Measurements from ENCODE around the gene ARSG. TPM values are rescaled to one million over a fixed set of nuclear protein-coding genes. Genes with fewer than 3 reads are reported as not detected.

The ARSG gene
- total and polyA plus RNA-seq, 2 of the 13 experiments (the other 11 are each of a cell fraction or from before 2014, with no cell fraction given) = 3.7 to 15.2 TPM

DNA sequence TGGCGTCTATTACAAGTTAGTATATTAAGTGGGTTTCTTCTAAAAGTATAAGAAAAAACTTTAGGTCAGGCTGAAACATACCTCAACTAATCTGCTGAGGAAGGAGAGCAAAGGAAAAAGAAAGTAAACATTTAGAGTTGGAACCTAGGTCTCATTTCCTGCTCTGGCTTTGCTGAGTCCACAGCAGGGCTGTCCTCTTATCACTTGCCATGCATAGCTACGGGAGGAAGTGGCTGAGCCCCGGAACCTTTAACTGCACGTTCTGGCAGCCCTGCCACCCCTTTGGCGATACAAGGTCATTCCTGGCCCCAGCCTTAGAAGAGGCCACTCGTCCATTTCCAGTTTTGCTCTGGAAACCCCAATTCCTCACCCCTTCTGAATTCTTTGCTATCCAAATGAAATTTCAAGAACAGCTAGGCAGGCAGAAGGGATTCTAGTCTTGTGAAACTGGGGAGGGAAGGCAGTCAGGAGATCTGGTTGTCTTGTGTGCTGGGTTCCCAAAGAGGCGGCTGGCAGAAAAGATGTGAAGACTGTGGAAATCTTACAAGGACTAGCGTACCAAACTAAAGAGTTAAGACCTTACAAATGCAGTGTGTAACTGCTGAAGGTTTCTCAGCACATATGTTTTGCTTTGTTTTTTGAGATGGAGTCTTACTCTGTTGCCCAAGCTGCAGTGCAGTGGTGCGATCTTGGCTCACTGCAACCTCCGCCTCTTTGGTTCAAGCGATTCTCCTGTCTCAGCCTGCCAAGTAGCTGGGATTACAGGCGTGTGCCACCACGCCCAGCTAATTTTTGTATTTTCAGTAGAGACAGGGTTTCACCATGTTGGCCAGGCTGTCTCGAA, 146.9 kb downstream of the ARSG start (continued):
- TF ChIP-seq, protein P1, sequence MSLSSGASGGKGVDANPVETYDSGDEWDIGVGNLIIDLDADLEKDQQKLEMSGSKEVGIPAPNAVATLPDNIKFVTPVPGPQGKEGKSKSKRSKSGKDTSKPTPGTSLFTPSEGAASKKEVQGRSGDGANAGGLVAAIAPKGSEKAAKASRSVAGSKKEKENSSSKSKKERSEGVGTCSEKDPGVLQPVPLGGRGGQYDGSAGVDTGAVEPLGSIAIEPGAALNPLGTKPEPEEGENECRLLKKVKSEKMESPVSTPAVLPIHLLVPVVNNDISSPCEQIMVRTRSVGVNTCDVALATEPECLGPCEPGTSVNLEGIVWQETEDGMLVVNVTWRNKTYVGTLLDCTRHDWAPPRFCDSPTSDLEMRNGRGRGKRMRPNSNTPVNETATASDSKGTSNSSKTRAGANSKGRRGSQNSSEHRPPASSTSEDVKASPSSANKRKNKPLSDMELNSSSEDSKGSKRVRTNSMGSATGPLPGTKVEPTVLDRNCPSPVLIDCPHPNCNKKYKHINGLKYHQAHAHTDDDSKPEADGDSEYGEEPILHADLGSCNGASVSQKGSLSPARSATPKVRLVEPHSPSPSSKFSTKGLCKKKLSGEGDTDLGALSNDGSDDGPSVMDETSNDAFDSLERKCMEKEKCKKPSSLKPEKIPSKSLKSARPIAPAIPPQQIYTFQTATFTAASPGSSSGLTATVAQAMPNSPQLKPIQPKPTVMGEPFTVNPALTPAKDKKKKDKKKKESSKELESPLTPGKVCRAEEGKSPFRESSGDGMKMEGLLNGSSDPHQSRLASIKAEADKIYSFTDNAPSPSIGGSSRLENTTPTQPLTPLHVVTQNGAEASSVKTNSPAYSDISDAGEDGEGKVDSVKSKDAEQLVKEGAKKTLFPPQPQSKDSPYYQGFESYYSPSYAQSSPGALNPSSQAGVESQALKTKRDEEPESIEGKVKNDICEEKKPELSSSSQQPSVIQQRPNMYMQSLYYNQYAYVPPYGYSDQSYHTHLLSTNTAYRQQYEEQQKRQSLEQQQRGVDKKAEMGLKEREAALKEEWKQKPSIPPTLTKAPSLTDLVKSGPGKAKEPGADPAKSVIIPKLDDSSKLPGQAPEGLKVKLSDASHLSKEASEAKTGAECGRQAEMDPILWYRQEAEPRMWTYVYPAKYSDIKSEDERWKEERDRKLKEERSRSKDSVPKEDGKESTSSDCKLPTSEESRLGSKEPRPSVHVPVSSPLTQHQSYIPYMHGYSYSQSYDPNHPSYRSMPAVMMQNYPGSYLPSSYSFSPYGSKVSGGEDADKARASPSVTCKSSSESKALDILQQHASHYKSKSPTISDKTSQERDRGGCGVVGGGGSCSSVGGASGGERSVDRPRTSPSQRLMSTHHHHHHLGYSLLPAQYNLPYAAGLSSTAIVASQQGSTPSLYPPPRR (CRISPR knock-in tag; IDR thresholded peaks at IDR 0.05; ENCODE audit: borderline replicate concordance) = peak; percentile 55; the same call in 1 of the 2 replicates
- TF ChIP-seq, protein P2, sequence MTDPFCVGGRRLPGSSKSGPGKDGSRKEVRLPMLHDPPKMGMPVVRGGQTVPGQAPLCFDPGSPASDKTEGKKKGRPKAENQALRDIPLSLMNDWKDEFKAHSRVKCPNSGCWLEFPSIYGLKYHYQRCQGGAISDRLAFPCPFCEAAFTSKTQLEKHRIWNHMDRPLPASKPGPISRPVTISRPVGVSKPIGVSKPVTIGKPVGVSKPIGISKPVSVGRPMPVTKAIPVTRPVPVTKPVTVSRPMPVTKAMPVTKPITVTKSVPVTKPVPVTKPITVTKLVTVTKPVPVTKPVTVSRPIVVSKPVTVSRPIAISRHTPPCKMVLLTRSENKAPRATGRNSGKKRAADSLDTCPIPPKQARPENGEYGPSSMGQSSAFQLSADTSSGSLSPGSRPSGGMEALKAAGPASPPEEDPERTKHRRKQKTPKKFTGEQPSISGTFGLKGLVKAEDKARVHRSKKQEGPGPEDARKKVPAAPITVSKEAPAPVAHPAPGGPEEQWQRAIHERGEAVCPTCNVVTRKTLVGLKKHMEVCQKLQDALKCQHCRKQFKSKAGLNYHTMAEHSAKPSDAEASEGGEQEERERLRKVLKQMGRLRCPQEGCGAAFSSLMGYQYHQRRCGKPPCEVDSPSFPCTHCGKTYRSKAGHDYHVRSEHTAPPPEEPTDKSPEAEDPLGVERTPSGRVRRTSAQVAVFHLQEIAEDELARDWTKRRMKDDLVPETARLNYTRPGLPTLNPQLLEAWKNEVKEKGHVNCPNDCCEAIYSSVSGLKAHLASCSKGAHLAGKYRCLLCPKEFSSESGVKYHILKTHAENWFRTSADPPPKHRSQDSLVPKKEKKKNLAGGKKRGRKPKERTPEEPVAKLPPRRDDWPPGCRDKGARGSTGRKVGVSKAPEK (CRISPR knock-in tag; IDR thresholded peaks at IDR 0.05; ENCODE audit: borderline replicate concordance) = no peak
- TF ChIP-seq NCOA5 (CRISPR knock-in tag; IDR thresholded peaks at IDR 0.05) (no peak), ZNF34 (CRISPR knock-in tag; IDR thresholded peaks at IDR 0.05; ENCODE audit: borderline replicate concordance) (no peak), ZNF260 (CRISPR knock-in tag; IDR thresholded peaks at IDR 0.05; ENCODE audit: borderline replicate concordance, low read depth) (no peak), YEATS2 (CRISPR knock-in tag; IDR thresholded peaks at IDR 0.05; ENCODE audit: borderline replicate concordance) (no peak), ZNF672 (CRISPR knock-in tag; IDR thresholded peaks at IDR 0.05) (no peak)
- TF ChIP-seq, protein P3, sequence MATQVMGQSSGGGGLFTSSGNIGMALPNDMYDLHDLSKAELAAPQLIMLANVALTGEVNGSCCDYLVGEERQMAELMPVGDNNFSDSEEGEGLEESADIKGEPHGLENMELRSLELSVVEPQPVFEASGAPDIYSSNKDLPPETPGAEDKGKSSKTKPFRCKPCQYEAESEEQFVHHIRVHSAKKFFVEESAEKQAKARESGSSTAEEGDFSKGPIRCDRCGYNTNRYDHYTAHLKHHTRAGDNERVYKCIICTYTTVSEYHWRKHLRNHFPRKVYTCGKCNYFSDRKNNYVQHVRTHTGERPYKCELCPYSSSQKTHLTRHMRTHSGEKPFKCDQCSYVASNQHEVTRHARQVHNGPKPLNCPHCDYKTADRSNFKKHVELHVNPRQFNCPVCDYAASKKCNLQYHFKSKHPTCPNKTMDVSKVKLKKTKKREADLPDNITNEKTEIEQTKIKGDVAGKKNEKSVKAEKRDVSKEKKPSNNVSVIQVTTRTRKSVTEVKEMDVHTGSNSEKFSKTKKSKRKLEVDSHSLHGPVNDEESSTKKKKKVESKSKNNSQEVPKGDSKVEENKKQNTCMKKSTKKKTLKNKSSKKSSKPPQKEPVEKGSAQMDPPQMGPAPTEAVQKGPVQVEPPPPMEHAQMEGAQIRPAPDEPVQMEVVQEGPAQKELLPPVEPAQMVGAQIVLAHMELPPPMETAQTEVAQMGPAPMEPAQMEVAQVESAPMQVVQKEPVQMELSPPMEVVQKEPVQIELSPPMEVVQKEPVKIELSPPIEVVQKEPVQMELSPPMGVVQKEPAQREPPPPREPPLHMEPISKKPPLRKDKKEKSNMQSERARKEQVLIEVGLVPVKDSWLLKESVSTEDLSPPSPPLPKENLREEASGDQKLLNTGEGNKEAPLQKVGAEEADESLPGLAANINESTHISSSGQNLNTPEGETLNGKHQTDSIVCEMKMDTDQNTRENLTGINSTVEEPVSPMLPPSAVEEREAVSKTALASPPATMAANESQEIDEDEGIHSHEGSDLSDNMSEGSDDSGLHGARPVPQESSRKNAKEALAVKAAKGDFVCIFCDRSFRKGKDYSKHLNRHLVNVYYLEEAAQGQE (IDR thresholded peaks at IDR 0.05; ENCODE audit: borderline replicate concordance in 1 of 2, low read depth in 1 of 2, low read length in 2 of 2) = no peak
- TF ChIP-seq, protein P4, sequence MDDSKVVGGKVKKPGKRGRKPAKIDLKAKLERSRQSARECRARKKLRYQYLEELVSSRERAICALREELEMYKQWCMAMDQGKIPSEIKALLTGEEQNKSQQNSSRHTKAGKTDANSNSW (CRISPR knock-in tag; IDR thresholded peaks at IDR 0.05; ENCODE audit: borderline replicate concordance) = no peak
